GM18909 (cell line): ENCODE measurements around the gene USP15.
A peak's percentile ranks its signal among the peaks of the same experiment; 100 is the strongest.
"Not testable (repeated sequence)": the region's sequence is repeated elsewhere in the genome, so short reads cannot be mapped to it uniquely, and the experiment has no call there.

Experiments used
- ATAC-seq: cut with Tn5 transposase; IDR thresholded peaks from one replicate; pipeline ENCODE4 v1.9.1; 2021; ENCODE audit warnings: mild to moderate bottlenecking; ENCODE audit not compliant: unreplicated experiment, poor library complexity

USP15 gene

GRCh38 chr12:62434494-62435302, 174.5 kb downstream of the USP15 start:
- no peak for ATAC-seq

- ATAC-seq = peak; percentile 80
Observed at GRCh38 chr12:62435303-62436163, 175.3 kb downstream of the USP15 start.

- ATAC-seq = no peak
Observed at GRCh38 chr12:62436164-62436503, 175.9 kb downstream of the USP15 start.

- no peak for ATAC-seq
Observed at GRCh38 chr12:62438098-62438692, 178.0 kb downstream of the USP15 start.

- no peak for ATAC-seq
Observed at GRCh38 chr12:62446754-62447452, 186.7 kb downstream of the USP15 start.

GRCh38 chr12:62448436-62448835, 188.2 kb downstream of the USP15 start:
- no peak for ATAC-seq

- ATAC-seq = not testable (repeated sequence)
Observed at GRCh38 chr12:62455429-62455828, 195.2 kb downstream of the USP15 start.

GRCh38 chr12:62458626-62459025, 198.4 kb downstream of the USP15 start:
- no peak for ATAC-seq

GRCh38 chr12:62459976-62460375, 199.8 kb downstream of the USP15 start:
- no peak for ATAC-seq

- not testable (repeated sequence) for ATAC-seq
Observed at GRCh38 chr12:62461171-62461837, 201.1 kb downstream of the USP15 start.

- not testable (repeated sequence) for ATAC-seq
Observed at GRCh38 chr12:62463252-62463651, 203.0 kb downstream of the USP15 start.
